Measurements from ENCODE around the gene GNL3. TPM values are rescaled to one million over a fixed set of nuclear protein-coding genes. Genes with fewer than 3 reads are reported as not detected.
"Not testable (repeated sequence)": the region's sequence is repeated elsewhere in the genome, so short reads cannot be mapped to it uniquely, and the experiment has no call there.

The GNL3 gene
- total RNA-seq, 2 donors from 2014 or later, result 101 to 107 TPM

GRCh38 chr3:52724511-52724910 is 38.7 kb downstream of the GNL3 start:
- no peak overlapping the region for H3K4me3 Mint-ChIP-seq
- no peak for TF ChIP-seq CTCF (conservative IDR thresholded peaks at IDR 0.05)
- WGBS, 2 experiments (ENCODE audit: insufficient coverage in 1 of 2, insufficient read length in 1 of 2), result 100% methylated on average over 1 of the region's 1 CpG; no CpG with 5 or more reads in 1 of the 2 experiments
- H3K4me1 Mint-ChIP-seq, result no peaks in the 10 kb centered on the region
- H3K27ac Mint-ChIP-seq, result no peak overlapping the region
- no peak overlapping the region for H3K4me3 ChIP-seq (ENCODE audit: low read length)
- peaks cover 67% of the 10 kb centered on the region for H3K36me3 Mint-ChIP-seq (ENCODE audit: low read depth)
- H3K27me3 ChIP-seq (ENCODE audit: control insufficient read depth, insufficient read depth, low read length, poor library complexity, severe bottlenecking), result no peaks in the 10 kb centered on the region
- H3K9me3 Mint-ChIP-seq, result peaks cover 30% of the 10 kb centered on the region
- H3K27me3 Mint-ChIP-seq (ENCODE audit: insufficient read depth), result no peaks in the 10 kb centered on the region
- H3K27ac ChIP-seq (ENCODE audit: low read depth, low read length), result no peak overlapping the region
- H3K9ac ChIP-seq (ENCODE audit: extremely low read depth, low read length, poor library complexity, severe bottlenecking), result no peak overlapping the region
- no peak for DNase-seq
- peaks cover 41% of the 10 kb centered on the region for H3K36me3 ChIP-seq (ENCODE audit: control insufficient read depth, insufficient read depth, low read length)
- H3K4me1 ChIP-seq (ENCODE audit: control insufficient read depth, insufficient read depth, low read length), result no peaks in the 10 kb centered on the region
- peaks cover 33% of the 10 kb centered on the region for H3K9me3 ChIP-seq (ENCODE audit: control insufficient read depth, low read length)

GRCh38 chr3:52728753-52729152 is 42.9 kb downstream of the GNL3 start:
- H3K9ac ChIP-seq (ENCODE audit: extremely low read depth, low read length, poor library complexity, severe bottlenecking); H3K4me1 ChIP-seq (ENCODE audit: control insufficient read depth, insufficient read depth, low read length); H3K4me3 ChIP-seq (ENCODE audit: low read length); DNase-seq; H3K4me3 Mint-ChIP-seq; H3K4me1 Mint-ChIP-seq; H3K27ac ChIP-seq (ENCODE audit: low read depth, low read length); H3K27me3 Mint-ChIP-seq (ENCODE audit: insufficient read depth); H3K27ac Mint-ChIP-seq; H3K27me3 ChIP-seq (ENCODE audit: control insufficient read depth, insufficient read depth, low read length, poor library complexity, severe bottlenecking): not testable (repeated sequence)
- peaks cover 41% of the 10 kb centered on the region for H3K9me3 Mint-ChIP-seq
- WGBS, 2 experiments (ENCODE audit: insufficient coverage in 1 of 2, insufficient read length in 1 of 2), result 79% methylated on average over 2 of the region's 3 CpGs; no CpG with 5 or more reads in 1 of the 2 experiments
- Histone ChIP-seq H3K36me3 (ENCODE audit: control insufficient read depth, insufficient read depth, low read length) (peaks cover 69% of the 10 kb centered on the region), H3K9me3 (ENCODE audit: control insufficient read depth, low read length) (peaks cover 69% of the 10 kb centered on the region)
- H3K36me3 Mint-ChIP-seq (ENCODE audit: low read depth), result peaks cover 83% of the 10 kb centered on the region

- H3K27ac ChIP-seq (ENCODE audit: low read depth, low read length), result no peak overlapping the region
- H3K4me3 Mint-ChIP-seq, result no peak overlapping the region
- peaks cover 83% of the 10 kb centered on the region for H3K36me3 ChIP-seq (ENCODE audit: control insufficient read depth, insufficient read depth, low read length)
- no peak for TF ChIP-seq CTCF (conservative IDR thresholded peaks at IDR 0.05)
- H3K36me3 Mint-ChIP-seq (ENCODE audit: low read depth), result peaks cover 93% of the 10 kb centered on the region
- H3K27me3 Mint-ChIP-seq (ENCODE audit: insufficient read depth), result no peaks in the 10 kb centered on the region
- no peak overlapping the region for H3K27ac Mint-ChIP-seq
- no peak overlapping the region for H3K9ac ChIP-seq (ENCODE audit: extremely low read depth, low read length, poor library complexity, severe bottlenecking)
- H3K9me3 Mint-ChIP-seq, result peaks cover 42% of the 10 kb centered on the region
- peak overlapping the region; percentile 32 for H3K4me3 ChIP-seq (ENCODE audit: low read length)
- H3K4me1 Mint-ChIP-seq, result no peaks in the 10 kb centered on the region
- peaks cover 69% of the 10 kb centered on the region for H3K9me3 ChIP-seq (ENCODE audit: control insufficient read depth, low read length)
- DNase-seq, result no peak
- H3K27me3 ChIP-seq (ENCODE audit: control insufficient read depth, insufficient read depth, low read length, poor library complexity, severe bottlenecking), result no peaks in the 10 kb centered on the region
- H3K4me1 ChIP-seq (ENCODE audit: control insufficient read depth, insufficient read depth, low read length), result no peaks in the 10 kb centered on the region
These were observed 44.8 kb downstream of the GNL3 start for GRCh38 chr3:52730681-52731080.

- Mint-ChIP-seq H3K4me1 (no peaks in the 10 kb centered on the region), H3K4me3 (no peak overlapping the region), H3K27ac (no peak overlapping the region), H3K36me3 (ENCODE audit: low read depth) (peaks cover 94% of the 10 kb centered on the region), H3K27me3 (ENCODE audit: insufficient read depth) (no peaks in the 10 kb centered on the region), H3K9me3 (peaks cover 37% of the 10 kb centered on the region)
- no peak overlapping the region for H3K27ac ChIP-seq (ENCODE audit: low read depth, low read length)
- peaks cover 88% of the 10 kb centered on the region for H3K36me3 ChIP-seq (ENCODE audit: control insufficient read depth, insufficient read depth, low read length)
- TF ChIP-seq CTCF (conservative IDR thresholded peaks at IDR 0.05), result no peak
- DNase-seq, result no peak
- H3K27me3 ChIP-seq (ENCODE audit: control insufficient read depth, insufficient read depth, low read length, poor library complexity, severe bottlenecking), result no peaks in the 10 kb centered on the region
- H3K4me1 ChIP-seq (ENCODE audit: control insufficient read depth, insufficient read depth, low read length), result no peaks in the 10 kb centered on the region
- WGBS, 2 experiments (ENCODE audit: insufficient coverage in 1 of 2, insufficient read length in 1 of 2), result 90 to 92% methylated on average over 11 to 14 of the region's 14 CpGs
- no peak overlapping the region for H3K9ac ChIP-seq (ENCODE audit: extremely low read depth, low read length, poor library complexity, severe bottlenecking)
- H3K4me3 ChIP-seq (ENCODE audit: low read length), result no peak overlapping the region
- peaks cover 69% of the 10 kb centered on the region for H3K9me3 ChIP-seq (ENCODE audit: control insufficient read depth, low read length)
These were observed 45.8 kb downstream of the GNL3 start for GRCh38 chr3:52731590-52731989.

All from endodermal cell (in vitro differentiated cells).